Stimulated activated CD8-positive, alpha-beta memory T cell treated with anti-CD3 and anti-CD28 coated beads, Interleukin-7, amount 100 ng/mL, for 24 hours (primary cell): ENCODE measurements around the gene CIB4.

Experiments used
- DNase-seq: peaks from one replicate; pipeline ENCODE4 v3.0.0-alpha.2; 2020; ENCODE audit warnings: low read depth

CIB4 gene

GRCh38 chr2:26642429-26642828 lies 1.3 kb upstream of the CIB4 start:
- DNase-seq: no peak

GRCh38 chr2:26640331-26640745 lies 828 bp downstream of the CIB4 start:
- no peak for DNase-seq

- no peak for DNase-seq
These were observed 1.4 kb downstream of the CIB4 start for GRCh38 chr2:26639685-26640243.

GRCh38 chr2:26637811-26638310 lies 3.3 kb downstream of the CIB4 start:
- DNase-seq: no peak

- DNase-seq: no peak
These were observed 4.2 kb downstream of the CIB4 start for GRCh38 chr2:26636935-26637334.

DNA sequence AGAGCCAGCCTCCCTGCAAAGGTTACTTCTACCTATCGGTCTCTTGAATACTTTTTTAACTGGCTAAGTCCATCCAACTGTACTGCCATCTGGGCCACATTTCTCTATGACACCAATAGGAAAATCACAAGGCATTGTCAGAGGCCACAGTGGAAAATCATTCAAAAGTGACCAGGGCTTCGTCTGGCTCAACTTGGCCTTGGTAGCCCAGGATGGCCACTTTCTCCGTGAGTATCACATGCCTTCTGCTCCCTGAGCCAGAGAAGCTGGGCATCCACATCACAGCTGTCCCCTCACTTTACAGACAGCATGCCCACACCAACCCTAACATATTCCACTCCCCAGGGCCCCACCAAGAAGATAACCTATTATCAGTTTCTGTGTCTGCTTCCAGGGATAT lies 5.8 kb downstream of the CIB4 start:
- no peak for DNase-seq

DNA sequence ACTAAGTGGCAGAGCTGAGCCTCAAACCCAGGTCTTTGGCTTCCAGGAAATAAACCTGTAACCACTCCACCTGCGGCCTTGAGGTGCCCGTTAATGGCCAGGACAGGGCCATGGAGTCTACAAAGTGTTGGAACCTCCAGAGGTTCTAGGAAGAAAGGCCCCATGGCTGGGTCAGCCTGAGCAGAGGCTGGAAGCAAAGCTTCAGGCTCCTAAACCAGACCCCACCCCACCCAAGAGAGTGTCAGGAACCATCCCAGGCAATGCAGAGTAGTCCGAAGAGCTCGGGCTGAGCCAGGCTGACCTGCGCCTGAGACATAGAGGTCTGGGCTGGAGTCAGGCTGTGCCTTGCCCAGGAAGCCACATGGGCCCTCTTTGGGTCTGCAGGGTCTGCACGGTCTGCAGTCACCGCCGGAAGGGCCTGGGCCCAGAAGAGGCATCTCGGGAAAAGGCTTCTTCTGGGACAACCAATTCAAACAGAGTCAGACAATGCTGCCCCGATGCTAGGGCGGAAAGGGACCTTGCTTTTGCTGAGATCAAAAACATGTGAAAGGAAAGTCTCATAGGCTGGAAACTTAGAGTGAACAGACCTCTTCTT lies 6.4 kb downstream of the CIB4 start:
- DNase-seq: no peak

- no peak for DNase-seq
These were observed 7.1 kb downstream of the CIB4 start for GRCh38 chr2:26633993-26634595.

GRCh38 chr2:26633351-26633945 lies 7.7 kb downstream of the CIB4 start:
- DNase-seq: no peak

DNA sequence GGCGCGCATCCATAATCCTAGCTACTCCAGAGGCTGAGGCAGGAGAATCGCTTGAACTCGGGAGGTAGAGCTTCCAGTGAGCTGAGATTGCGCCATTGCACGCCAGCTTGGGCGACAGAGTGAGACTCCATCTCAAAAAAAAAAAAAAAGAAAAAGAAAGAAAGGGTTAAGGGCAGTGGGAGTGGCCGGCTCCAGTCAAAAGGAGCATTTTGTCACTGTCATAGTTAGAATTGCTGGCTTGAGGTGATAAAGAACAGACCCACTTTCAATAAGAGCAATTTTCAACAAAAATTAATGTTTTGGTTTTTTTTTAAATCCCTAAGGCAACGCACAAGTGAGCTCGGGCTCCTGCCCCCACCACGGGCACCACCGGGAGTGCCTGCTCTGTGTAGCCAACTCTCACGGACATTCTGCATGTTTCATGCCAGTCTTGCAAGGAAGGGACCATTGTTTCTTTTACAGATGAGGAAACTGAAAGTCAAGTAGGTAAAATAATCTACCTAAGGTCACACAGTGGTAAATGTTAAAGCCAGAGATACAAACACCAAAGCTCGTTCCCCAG lies 8.5 kb downstream of the CIB4 start:
- no peak for DNase-seq

GRCh38 chr2:26631401-26632170 lies 9.6 kb downstream of the CIB4 start:
- DNase-seq: no peak

DNA sequence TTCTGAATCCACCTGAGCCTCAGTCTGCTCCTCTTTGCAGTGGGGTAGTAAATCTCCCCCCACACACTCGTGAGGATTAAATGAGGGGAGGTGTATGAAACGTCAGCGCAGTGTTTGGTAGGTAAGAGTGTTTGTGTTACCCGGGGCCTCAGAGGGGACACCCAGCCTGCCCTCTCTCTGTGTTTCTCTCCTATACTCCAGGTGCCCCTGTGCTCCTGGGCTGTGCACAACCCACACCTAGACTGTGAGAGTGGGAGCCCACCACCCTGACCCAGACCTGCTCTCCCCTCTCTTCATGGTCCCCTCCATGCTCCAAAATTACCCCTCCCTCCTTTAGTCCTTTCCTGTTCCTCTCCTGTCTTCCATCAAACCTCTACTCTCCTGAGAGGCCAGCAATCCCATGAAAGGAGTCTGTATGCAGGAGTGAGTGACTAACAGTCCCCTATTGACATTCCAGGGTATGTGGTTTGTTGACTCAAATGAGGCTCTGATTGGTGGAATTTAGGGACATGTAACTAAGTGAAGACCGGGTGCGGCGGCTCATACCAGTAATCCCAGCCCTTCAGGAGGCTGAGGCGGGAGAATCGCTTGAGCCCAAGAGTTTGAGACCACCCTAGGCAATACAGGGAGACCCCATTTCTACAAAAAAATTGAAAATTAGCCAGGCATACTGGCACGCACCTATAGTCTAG lies 10.4 kb downstream of the CIB4 start:
- no peak for DNase-seq

DNA sequence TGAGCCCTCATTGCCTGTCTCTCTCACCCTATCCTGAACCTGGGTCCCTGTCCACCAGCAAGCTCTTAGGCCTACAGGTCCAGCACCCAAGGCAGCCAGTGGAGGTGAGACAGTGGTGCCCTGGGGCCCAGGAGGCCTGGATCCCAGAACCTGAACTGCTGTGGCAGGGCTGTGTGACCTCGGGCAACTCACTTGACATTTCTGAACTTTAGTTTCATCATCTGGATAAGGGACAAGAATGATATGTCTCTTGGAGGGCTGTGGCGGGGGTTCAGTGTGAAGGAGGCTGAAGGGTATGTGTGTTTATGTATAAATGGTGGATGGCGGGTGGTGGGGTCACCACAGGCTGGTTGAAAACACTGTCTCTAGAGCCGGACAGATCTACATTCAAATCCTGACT lies 10.9 kb downstream of the CIB4 start:
- no peak for DNase-seq

GRCh38 chr2:26629751-26630150 lies 11.4 kb downstream of the CIB4 start:
- no peak for DNase-seq

DNA sequence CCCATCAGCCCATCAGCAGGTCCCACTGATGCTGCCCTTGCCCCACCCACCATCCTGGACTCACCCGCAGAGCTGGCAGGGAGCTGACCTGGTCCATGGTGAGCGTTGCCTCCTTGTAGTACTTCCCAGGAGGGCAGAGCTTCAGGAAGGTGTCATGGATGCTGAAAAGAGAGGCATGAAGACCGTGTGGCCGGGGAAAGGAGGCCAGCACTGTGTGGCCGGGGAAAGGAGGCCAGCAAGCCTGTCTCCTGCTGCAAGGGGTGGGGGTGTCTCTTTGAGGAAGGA lies 11.9 kb downstream of the CIB4 start:
- DNase-seq: no peak

- no peak for DNase-seq
These were observed 12.4 kb downstream of the CIB4 start for GRCh38 chr2:26628561-26629345.

DNA sequence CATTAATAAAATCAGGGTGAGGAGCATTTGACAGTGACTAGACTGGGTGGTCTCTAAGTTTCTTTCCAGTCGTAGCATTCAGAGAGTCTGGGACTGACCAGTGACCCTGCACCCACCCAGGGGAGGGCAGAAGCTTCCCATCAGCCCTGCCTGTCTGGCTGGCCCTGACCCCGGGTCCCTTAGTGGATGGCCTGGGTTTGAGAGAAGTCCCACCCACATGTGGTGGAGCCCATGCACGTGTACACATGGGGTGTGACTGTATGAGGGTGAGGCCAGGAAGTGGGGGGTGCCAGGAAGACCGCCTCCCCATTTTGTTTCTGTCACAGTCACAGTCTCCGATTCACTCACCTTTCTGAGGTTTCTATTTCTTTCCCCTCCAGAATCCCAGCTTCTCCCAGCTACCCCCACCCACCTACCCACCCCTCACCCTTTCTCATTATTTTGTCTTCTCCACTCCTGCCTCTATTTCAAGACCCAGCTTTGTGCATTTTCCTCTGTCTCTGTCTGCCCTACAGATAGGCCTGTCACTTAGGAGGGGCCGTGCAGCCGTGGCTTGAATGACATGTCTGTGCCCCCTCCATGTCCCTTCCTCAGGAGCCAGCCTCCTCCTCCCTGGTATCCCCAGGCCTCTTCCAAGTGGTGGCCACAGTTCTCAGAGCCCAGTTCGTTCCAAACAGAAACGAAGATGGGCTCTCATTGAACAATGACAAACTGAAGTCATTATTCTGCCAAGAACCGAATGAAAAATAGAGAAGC lies 13.6 kb downstream of the CIB4 start:
- no peak for DNase-seq

GRCh38 chr2:26626606-26627005 lies 14.6 kb downstream of the CIB4 start:
- DNase-seq: no peak

DNA sequence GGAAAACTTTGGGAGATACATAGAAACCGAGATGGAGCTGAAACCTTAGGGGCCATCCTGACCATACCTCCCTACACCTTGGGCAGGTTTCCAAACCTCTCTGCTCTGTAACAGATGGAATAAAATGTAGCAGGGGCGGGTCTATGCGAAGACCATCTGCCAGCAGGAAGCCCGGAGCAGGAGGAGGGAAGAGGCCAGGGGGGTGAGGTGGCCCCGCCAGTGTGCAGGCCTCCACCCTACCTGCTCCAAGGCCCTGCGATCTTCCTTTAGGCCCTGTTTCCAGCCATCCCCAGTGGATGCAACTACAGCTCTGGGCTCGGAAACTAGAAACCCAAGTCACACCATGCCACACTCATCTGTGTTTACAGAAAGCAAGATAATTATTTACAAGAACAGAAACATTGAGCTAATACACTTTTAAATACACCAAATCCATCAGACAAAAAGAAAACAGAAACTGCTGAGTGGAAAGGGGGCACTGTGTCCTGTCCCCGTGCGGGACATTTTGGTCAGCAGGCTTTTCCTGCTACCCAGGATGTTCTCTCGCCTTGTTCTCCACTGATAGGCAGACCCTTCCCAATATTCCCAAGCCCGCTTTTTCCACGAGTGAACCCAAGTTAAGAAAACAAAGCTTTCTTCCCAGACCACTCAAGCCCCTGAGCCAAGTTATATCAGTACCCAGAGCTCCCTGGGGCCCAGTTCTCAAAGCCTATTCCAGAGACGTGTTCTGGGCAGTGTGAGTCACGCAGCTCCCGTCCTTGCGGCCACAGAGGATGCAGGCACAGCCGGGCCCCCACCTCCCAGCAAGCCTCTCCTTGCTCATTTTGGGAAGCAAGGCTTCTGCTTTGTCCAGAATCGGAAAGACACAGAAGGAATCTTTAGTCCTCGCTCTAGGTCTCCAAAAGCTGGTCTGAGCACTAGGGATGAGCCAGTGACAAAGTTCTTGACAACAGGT lies 17.3 kb downstream of the CIB4 start:
- no peak for DNase-seq
